Ishikawa (cell line): ENCODE measurements around the gene CDH16.

ENCODE experiments used
- CEBPB ChIP-seq: IDR thresholded peaks from 2 replicates; pipeline ENCODE4 v1.6.1; 2012
- CREB1 ChIP-seq: IDR thresholded peaks from 2 replicates; pipeline ENCODE4 v1.6.1; 2012; ENCODE audit warnings: low read depth
- EGR1 ChIP-seq: IDR thresholded peaks from 2 replicates; pipeline ENCODE4 v1.6.1; 2012
- EP300 ChIP-seq: IDR thresholded peaks from 2 replicates; pipeline ENCODE4 v1.6.1; 2012; ENCODE audit warnings: borderline replicate concordance
- FOXM1 ChIP-seq: IDR thresholded peaks from 2 replicates; pipeline ENCODE4 v1.6.1; 2012; ENCODE audit warnings: low read depth, borderline replicate concordance
- NFIC ChIP-seq: IDR thresholded peaks from 2 replicates; pipeline ENCODE4 v1.6.1; 2012
- RAD21 ChIP-seq: IDR thresholded peaks from 2 replicates; pipeline ENCODE4 v1.6.1; 2012; ENCODE audit warnings: low read depth
- TAF1 ChIP-seq: IDR thresholded peaks from 2 replicates; pipeline ENCODE4 v1.6.1; 2012; ENCODE audit warnings: low read depth, mild to moderate bottlenecking
- TCF12 ChIP-seq: IDR thresholded peaks from 2 replicates; pipeline ENCODE4 v1.6.1; 2012; ENCODE audit warnings: low read depth
- TEAD4 ChIP-seq: IDR thresholded peaks from 2 replicates; pipeline ENCODE4 v1.6.1; 2012
- YY1 ChIP-seq: IDR thresholded peaks from 2 replicates; pipeline ENCODE4 v1.6.1; 2012; ENCODE audit warnings: low read depth
- ZBTB7A ChIP-seq: IDR thresholded peaks from 2 replicates; pipeline ENCODE4 v1.6.1; 2012; ENCODE audit warnings: low read depth
- TF ChIP-seq, protein P1 (sequence below): IDR thresholded peaks from 2 replicates; pipeline ENCODE4 v1.6.1; 2012
- TF ChIP-seq, protein P2 (sequence below): IDR thresholded peaks from 2 replicates; pipeline ENCODE4 v1.6.1; 2012
- TF ChIP-seq, protein P3 (sequence below): IDR thresholded peaks from 2 replicates; pipeline ENCODE4 v1.6.1; 2012; ENCODE audit warnings: low read depth, mild to moderate bottlenecking

CDH16 gene

DNA sequence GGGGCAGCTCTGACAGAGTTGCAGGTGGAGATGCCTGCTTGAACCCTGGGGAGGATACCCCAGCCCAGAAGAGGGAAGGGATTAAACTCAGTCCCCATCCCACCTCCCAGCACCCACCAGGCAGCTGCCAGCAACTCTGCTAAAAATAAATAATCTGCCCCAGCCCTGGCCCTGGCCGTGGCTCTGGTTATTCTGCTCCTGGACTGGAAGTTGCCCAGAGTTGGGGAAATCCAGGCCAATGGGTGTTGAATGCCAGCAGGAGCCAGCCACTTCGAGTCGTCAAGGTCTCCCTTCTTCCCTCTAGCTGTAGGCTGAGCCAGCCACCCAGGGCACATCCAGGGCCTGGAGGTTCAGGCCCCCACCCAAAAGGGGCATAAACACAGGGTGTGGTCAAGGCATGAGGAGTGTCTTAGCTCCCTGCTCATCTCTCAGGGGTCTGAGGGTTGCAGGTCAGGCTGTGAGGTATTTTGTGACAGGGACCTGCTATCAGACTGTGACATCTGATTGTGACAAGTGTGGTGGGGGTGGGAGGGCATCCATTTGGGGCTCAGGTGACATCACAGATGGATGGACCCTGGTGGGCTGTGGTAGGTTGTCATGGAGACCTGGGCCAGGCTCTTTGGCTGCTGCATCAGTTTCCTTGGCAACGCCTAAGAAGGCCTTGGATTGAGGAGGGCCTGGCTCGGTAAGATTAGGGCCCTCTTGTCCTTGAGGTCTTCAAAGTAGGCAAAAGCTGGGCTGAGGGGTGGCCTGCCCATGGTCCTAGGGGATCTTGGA lies 7.7 kb upstream of the CDH16 start:
- TF ChIP-seq RAD21 (no peak), YY1 (no peak), CEBPB (no peak), EP300 (no peak), EGR1 (no peak), TAF1 (no peak), CREB1 (no peak), NFIC (no peak), TCF12 (no peak), FOXM1 (no peak), TEAD4 (no peak), ZBTB7A (no peak)
- TF ChIP-seq, protein P1, sequence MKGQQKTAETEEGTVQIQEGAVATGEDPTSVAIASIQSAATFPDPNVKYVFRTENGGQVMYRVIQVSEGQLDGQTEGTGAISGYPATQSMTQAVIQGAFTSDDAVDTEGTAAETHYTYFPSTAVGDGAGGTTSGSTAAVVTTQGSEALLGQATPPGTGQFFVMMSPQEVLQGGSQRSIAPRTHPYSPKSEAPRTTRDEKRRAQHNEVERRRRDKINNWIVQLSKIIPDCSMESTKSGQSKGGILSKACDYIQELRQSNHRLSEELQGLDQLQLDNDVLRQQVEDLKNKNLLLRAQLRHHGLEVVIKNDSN, result no peak
- TF ChIP-seq, protein P2, sequence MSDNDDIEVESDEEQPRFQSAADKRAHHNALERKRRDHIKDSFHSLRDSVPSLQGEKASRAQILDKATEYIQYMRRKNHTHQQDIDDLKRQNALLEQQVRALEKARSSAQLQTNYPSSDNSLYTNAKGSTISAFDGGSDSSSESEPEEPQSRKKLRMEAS, result no peak

DNA sequence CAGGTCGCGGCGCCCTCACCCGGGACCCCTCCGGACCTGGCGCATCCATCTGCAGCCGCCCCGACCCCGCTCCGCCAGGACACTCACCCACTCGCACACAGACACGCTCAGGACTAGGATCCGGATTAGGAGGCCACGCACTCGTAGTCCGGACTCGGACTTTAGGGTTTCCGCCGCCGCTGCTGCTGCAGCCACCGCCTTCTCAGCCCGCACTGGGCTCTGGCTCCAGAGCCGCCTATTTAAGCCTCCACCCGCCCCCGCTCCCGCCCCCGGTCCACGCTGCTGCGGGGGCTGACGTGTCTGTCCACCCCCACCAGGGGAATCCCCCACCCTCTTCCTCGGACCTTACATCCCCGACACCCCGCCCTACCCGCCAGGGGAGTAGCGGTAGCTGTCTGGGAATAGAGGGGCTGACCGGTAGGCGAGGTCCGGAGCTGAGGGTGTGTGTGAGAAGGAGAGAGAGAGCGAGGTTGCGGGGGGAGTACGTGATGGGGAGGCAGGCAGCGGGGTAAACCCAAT lies 6.7 kb upstream of the CDH16 start, which contains the start of gene RRAD:
Gene RRAD, minus strand, starts transcription at position 214 of the 519 bp plus-strand sequence. CDS start 356 bp downstream, outside the sequence.
- TF ChIP-seq TEAD4 (no peak), TCF12 (no peak), CREB1 (no peak), RAD21 (no peak), YY1 (no peak), TAF1 (no peak), ZBTB7A (no peak), FOXM1 (no peak), CEBPB (no peak), NFIC (no peak), EGR1 (no peak), EP300 (no peak)
- TF ChIP-seq, protein P1, result no peak
- TF ChIP-seq, protein P2, result no peak

DNA sequence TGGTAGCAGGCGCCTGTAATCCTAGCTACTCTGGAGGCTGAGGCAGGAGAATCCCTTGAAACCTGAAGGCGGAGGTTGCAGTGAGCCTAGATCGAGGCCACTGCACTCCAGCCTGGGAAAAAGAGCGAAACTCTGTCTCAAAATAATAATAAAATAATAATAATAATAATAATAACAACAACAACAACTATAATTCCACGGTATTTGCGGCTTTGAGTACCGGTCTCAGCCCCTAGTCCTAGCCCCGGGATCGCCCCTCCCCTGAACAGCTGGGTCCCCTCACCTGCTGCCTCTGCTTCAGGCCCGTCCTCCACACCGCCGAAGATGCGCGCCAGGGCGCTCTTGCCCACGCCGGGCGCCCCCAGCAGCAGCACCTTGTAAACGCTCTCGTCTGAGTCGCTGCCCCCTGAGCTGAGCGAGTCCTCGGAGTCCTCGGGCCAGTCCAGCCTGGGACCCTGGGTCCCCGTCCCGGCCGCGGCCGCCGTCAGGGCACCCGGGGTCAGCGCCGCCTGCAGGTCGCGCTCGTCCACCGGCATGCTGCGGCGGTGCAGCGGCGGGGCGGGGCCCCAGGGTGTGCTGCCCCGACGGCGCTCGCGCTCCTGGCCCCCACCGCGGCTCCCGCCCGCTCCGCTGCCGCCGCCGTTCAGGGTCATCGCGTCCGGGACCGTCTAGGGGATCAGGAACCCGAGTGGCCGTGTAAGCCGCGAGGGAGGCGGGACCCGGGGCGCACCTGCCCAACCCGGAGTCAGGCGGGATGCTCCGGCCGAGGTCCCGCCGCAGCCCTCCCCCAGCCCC lies 6.0 kb upstream of the CDH16 start:
- TF ChIP-seq YY1 (no peak), TCF12 (no peak)

DNA sequence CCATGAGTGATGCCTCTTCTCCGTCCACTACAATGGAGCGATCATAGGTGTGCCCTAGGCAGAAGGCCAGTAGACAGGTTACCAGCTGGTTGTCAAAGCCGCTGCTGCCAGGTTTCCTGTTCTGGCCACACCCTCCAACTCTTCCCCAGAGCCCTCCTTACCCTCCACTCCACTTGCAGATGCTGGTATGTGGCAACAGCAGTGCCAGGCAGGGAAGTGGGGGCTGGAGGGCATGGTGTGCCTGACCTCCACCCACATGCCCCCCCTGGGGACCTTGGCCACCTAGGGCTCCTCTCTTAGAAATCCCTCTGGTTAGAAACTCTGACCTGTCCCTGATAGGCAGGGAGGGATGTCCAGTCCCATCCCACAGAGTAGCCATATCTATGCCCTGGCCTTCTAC lies 5.2 kb upstream of the CDH16 start:
- TF ChIP-seq TEAD4 (no peak), FOXM1 (no peak), RAD21 (no peak)

DNA sequence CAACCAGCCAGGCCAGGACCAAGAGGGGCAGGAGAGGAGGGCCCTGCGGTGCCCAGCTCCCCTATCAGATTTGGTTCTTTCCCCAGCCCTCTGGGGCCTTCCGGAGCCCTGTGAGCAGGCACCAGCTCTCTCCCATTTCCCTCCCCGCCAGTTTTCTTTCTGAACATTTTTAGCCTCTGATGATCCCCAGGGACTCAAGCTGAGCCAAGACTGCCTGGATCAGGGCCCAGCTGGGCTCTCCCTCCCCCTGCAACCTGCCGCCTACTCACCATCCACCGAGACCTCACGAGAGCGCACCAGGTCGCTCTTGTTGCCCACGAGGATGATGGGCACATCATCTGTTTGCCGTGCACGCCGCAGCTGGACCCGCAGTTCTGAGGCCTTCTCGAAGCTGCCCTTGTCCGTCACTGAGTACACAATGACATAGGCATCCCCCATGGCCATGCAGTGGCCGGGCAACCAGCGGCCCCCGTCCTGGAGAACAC lies 4.6 kb upstream of the CDH16 start:
- TF ChIP-seq ZBTB7A (no peak), FOXM1 (no peak), TAF1 (no peak), NFIC (no peak), TEAD4 (no peak), CREB1 (no peak), EP300 (no peak), TCF12 (no peak), RAD21 (no peak)
- TF ChIP-seq, protein P2, result no peak
- TF ChIP-seq, protein P1, result no peak

DNA sequence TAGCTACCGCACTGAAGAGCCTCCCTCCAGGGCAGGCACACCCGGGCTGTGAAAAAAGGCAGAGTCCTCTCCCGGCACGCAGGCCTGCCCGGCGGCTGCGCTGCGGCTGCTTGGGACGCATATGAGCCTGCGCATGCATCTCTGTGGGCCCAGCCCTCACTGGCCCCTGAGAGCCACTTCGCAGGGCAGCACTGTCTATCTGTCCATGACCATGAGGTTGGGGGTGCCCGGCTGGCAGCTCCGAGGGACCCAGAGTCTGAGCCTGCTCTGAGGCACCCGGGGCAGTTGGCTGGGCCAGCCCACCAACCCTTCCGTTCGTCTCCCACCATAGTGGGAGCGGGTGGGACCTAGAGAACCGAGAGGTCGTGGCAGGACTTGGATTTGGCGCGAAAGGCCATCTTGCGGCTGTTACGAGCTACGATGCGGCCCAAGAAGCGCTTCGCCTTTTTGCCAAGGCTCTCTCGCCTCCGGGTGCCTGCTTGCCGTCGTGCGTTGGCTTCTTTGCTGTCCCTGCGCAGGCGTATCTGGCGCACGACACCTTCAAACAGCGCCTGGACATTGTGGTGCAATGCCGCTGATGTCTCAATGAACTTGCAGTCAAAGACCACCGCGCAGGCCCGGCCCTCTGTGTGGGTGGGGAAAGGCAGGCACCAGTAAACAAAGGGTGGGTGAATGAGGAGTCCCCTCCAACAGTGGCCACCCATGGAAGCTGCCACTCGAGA lies 3.2 kb upstream of the CDH16 start:
- TF ChIP-seq TCF12, result no peak

DNA sequence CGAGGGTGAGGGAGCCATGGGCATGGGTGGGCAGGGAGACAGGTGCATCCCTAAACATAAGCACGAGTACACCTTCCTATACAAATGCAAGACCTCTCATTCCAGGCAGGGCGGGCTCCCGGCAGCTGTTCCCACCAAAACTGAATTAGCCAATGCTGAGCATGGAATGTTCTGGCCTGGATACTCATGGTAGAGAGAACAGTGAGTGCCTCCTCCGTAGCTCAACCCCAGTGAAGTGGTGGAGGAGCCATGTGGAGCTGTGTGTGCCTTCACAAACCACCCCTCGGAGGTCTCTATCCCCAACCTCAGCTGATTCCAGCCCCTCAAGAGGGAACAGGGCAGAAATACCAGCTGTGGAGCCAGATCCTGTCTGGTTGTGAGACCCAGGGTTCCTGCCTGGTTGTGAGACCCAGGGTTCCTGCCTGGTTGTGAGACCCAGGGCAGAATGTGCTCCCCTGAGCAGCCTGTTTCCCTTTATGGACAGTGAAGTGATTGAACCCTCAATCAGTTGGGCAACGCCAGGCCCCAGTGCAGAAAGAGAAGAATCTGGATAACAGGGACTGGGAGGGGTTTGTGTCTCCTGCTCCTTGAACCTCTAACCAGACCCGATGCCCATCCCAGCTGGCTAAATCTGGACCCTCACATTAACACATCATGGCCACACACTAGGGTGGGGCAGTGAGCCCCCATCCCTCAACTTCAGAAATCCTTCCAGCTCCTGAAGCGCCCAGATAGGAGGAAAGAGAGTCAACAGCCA lies 2.4 kb upstream of the CDH16 start:
- TF ChIP-seq RAD21, result no peak
- no peak for TF ChIP-seq TEAD4
- no peak for TF ChIP-seq FOXM1
- no peak for TF ChIP-seq YY1
- no peak for TF ChIP-seq TCF12
- no peak for TF ChIP-seq ZBTB7A
- no peak for TF ChIP-seq NFIC
- TF ChIP-seq EP300, result no peak
- TF ChIP-seq EGR1, result no peak
- TF ChIP-seq, protein P3, sequence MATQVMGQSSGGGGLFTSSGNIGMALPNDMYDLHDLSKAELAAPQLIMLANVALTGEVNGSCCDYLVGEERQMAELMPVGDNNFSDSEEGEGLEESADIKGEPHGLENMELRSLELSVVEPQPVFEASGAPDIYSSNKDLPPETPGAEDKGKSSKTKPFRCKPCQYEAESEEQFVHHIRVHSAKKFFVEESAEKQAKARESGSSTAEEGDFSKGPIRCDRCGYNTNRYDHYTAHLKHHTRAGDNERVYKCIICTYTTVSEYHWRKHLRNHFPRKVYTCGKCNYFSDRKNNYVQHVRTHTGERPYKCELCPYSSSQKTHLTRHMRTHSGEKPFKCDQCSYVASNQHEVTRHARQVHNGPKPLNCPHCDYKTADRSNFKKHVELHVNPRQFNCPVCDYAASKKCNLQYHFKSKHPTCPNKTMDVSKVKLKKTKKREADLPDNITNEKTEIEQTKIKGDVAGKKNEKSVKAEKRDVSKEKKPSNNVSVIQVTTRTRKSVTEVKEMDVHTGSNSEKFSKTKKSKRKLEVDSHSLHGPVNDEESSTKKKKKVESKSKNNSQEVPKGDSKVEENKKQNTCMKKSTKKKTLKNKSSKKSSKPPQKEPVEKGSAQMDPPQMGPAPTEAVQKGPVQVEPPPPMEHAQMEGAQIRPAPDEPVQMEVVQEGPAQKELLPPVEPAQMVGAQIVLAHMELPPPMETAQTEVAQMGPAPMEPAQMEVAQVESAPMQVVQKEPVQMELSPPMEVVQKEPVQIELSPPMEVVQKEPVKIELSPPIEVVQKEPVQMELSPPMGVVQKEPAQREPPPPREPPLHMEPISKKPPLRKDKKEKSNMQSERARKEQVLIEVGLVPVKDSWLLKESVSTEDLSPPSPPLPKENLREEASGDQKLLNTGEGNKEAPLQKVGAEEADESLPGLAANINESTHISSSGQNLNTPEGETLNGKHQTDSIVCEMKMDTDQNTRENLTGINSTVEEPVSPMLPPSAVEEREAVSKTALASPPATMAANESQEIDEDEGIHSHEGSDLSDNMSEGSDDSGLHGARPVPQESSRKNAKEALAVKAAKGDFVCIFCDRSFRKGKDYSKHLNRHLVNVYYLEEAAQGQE, result no peak
- TF ChIP-seq CEBPB, result no peak
